Ovary (tissue), 3 donors: ENCODE results near the gene CDKL4.
"Not testable (repeated sequence)": the region's sequence is repeated elsewhere in the genome, so short reads cannot be mapped to it uniquely, and the experiment has no call there.

ENCODE experiments used
- CTCF ChIP-seq, 3 donors: fragments of 450-650 bp in 2 of 3; fragments of 200-600 bp in 1 of 3; IDR thresholded peaks; one replicate each; pipeline versions ENCODE4 v1.5.1 to v1.8.0; 2016 to 2022; ENCODE audit warnings: antibody characterized with exemption in 3 of 3, mild to moderate bottlenecking in 1 of 3
- POLR2A ChIP-seq: fragments of 450-650 bp; IDR thresholded peaks from one replicate; pipeline ENCODE4 v1.6.1; 2017; ENCODE audit warnings: antibody characterized with exemption, mild to moderate bottlenecking, moderate library complexity
- donor health status: DM: no; HTN: no; CAD: no.

- not testable (repeated sequence) for TF ChIP-seq POLR2A; CTCF (IDR thresholded peaks at IDR 0.05)
These were observed 88.2 kb downstream of the CDKL4 start for GRCh38 chr2:39155573-39155972.
